Dedifferentiated amniotic fluid mesenchymal stem cell (primary cell): Measurements from ENCODE around the gene B4GALT1.

ENCODE experiments used
- DNase-seq: peaks from one replicate; pipeline ENCODE4 v3.0.0-alpha.2; 2016; ENCODE audit errors: extremely low spot score

Gene B4GALT1

GRCh38 chr9:33124751-33125381, 42.3 kb downstream of the B4GALT1 start:
- no peak for DNase-seq

- DNase-seq: no peak
These were observed 43.1 kb downstream of the B4GALT1 start for GRCh38 chr9:33124046-33124445.

- no peak for DNase-seq
These were observed 43.6 kb downstream of the B4GALT1 start for GRCh38 chr9:33123407-33124031.

- no peak for DNase-seq
These were observed 46.5 kb downstream of the B4GALT1 start for GRCh38 chr9:33120620-33121019.

- DNase-seq: no peak
These were observed 49.3 kb downstream of the B4GALT1 start for GRCh38 chr9:33117796-33118195.

GRCh38 chr9:33117306-33117705, 49.8 kb downstream of the B4GALT1 start:
- DNase-seq: peak; percentile 74

GRCh38 chr9:33116860-33117259, 50.3 kb downstream of the B4GALT1 start:
- DNase-seq: peak; percentile 40

GRCh38 chr9:33114746-33115145, 52.4 kb downstream of the B4GALT1 start:
- no peak for DNase-seq

- no peak for DNase-seq
These were observed 53.2 kb downstream of the B4GALT1 start for GRCh38 chr9:33113799-33114547.

- DNase-seq: no peak
These were observed 55.0 kb downstream of the B4GALT1 start for GRCh38 chr9:33112094-33112493.

- DNase-seq: no peak
These were observed 55.5 kb downstream of the B4GALT1 start for GRCh38 chr9:33111631-33112030.

- DNase-seq: no peak
These were observed 56.5 kb downstream of the B4GALT1 start for GRCh38 chr9:33110686-33111085.

- no peak for DNase-seq
These were observed 57.1 kb downstream of the B4GALT1 start for GRCh38 chr9:33109850-33110595.

GRCh38 chr9:33109097-33109496, 58.0 kb downstream of the B4GALT1 start:
- DNase-seq: no peak

- DNase-seq: no peak
These were observed 58.7 kb downstream of the B4GALT1 start for GRCh38 chr9:33108472-33108871.

GRCh38 chr9:33107762-33108161, 59.4 kb downstream of the B4GALT1 start:
- DNase-seq: no peak

GRCh38 chr9:33106827-33107621, 60.1 kb downstream of the B4GALT1 start:
- peak; percentile 74 for DNase-seq

- DNase-seq: no peak
These were observed 60.8 kb downstream of the B4GALT1 start for GRCh38 chr9:33106372-33106771.

GRCh38 chr9:33105959-33106358, 61.2 kb downstream of the B4GALT1 start:
- DNase-seq: peak; percentile 34

GRCh38 chr9:33105504-33105903, 61.6 kb downstream of the B4GALT1 start:
- no peak for DNase-seq

GRCh38 chr9:33104401-33104800, 62.7 kb downstream of the B4GALT1 start:
- DNase-seq: no peak
